HG03342 (cell line): ENCODE results near the gene UBE2L3.
"Not testable (repeated sequence)": the region's sequence is repeated elsewhere in the genome, so short reads cannot be mapped to it uniquely, and the experiment has no call there.

Experiments
- ATAC-seq: cut with Tn5 transposase; IDR thresholded peaks from one replicate; pipeline ENCODE4 v1.9.1; 2021; ENCODE audit warnings: mild to moderate bottlenecking, moderate library complexity; ENCODE audit not compliant: unreplicated experiment

The UBE2L3 gene

DNA sequence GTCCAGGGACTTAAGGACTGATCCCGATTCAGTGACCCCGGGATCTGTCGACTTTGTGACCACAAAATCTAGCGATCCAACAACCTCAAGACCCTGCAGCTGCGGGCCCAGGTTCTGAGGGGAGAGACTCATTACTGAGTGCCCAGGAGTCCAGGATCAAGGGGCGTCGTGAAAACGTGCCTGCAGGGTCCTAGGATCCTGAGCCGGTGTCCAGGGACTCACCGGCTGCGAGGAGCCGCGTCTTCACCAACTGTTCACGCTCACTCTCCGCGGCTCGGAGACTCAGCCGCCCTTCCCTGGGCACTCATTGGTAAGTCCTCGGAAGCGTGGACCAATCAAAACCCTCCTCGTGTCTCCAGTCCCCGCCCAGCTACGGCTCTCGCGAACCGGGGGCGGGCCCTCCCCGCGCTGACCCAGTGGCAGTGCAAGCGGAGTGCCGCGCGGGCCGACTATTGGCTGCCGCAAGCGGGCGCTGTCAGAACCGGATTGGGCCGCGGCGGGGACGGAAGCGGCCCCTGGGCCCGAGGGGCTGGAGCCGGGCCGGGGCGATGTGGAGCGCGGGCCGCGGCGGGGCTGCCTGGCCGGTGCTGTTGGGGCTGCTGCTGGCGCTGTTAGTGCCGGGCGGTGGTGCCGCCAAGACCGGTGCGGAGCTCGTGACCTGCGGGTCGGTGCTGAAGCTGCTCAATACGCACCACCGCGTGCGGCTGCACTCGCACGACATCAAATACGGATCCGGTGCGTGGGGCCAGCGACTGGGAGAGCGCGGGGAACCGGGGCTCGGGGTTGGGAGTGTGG, 74.5 kb downstream of the UBE2L3 start, which contains the start of gene SDF2L1:
TSS of gene SDF2L1 (plus strand) at position 514 of the 795 bp plus-strand sequence. CDS start at position 549, 35 bp downstream.
- ATAC-seq, result peak; percentile 85

DNA sequence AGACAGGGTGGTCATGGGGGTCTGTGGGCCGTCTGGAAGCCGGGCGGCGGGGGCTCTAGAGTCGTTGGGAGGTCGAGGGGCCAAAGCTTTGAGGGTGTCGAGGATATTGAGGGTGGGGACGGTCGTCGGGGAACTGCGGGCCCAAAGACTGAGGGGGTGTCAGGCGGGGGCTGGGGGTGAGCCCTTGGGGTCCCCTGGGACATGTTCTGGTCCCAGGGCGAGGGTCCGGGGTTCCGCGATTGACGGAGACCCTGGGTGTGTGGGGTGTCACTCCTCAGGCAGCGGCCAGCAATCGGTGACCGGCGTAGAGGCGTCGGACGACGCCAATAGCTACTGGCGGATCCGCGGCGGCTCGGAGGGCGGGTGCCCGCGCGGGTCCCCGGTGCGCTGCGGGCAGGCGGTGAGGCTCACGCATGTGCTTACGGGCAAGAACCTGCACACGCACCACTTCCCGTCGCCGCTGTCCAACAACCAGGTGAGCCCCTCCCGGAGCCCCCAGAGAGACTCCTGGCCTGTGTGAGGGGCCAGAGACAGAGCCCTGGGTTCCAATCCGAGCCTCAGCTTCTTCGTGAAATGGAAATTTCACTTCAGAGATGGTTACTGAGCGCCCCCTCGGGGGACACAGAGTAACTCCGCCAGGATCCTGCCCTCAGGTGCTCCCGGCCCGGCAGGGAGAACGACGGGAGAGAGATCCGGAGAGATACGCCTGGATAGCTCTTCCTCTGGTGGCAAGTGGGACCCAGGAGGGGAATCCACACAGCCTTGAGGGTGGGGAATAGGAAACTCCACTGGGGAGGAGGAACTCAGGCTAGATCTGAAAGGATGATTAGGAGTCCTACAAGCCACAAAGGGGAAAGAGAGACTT, 75.3 kb downstream of the UBE2L3 start:
- no peak for ATAC-seq

DNA sequence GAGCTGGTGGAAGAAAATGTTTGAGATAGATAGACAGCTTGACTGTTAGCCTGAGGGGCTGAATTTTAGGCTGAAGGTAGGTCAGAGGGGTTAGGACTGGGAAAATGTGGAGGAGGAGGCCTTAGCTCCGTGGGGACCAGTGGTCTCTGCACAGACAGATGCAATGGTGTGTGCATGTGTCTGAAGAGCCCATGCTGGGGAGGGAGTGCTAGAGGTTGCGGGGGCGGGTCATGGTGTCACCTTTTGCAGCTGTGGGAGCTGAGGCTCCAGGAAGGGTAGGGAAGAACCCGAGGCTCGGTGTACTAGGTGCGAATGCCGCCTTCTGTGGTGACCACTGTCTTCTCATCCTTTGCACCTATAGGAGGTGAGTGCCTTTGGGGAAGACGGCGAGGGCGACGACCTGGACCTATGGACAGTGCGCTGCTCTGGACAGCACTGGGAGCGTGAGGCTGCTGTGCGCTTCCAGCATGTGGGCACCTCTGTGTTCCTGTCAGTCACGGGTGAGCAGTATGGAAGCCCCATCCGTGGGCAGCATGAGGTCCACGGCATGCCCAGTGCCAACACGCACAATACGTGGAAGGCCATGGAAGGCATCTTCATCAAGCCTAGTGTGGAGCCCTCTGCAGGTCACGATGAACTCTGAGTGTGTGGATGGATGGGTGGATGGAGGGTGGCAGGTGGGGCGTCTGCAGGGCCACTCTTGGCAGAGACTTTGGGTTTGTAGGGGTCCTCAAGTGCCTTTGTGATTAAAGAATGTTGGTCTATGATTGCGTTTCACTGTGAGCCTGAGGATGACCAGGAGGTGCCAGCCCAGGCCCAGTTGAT, 76.2 kb downstream of the UBE2L3 start:
- ATAC-seq, result no peak

DNA sequence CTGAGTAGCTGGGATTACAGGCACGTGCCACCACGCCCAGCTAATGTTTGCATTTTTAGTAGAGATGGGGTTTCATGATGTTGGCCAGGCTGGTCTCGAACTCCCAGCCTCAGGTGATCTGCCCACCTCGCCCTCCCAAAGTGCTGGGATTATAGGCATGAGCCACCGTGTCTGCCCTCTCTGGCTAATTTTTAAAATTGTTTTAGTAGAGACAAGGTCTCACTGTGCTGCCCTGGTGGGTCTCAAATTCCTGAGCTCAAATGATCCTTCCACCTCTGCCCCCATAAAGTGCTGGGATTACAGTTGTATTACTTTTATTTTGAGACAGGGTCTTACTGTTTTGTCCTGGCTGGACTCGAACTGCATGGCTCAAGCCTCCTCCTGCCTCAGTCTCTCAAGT, 78.0 kb downstream of the UBE2L3 start:
- not testable (repeated sequence) for ATAC-seq

DNA sequence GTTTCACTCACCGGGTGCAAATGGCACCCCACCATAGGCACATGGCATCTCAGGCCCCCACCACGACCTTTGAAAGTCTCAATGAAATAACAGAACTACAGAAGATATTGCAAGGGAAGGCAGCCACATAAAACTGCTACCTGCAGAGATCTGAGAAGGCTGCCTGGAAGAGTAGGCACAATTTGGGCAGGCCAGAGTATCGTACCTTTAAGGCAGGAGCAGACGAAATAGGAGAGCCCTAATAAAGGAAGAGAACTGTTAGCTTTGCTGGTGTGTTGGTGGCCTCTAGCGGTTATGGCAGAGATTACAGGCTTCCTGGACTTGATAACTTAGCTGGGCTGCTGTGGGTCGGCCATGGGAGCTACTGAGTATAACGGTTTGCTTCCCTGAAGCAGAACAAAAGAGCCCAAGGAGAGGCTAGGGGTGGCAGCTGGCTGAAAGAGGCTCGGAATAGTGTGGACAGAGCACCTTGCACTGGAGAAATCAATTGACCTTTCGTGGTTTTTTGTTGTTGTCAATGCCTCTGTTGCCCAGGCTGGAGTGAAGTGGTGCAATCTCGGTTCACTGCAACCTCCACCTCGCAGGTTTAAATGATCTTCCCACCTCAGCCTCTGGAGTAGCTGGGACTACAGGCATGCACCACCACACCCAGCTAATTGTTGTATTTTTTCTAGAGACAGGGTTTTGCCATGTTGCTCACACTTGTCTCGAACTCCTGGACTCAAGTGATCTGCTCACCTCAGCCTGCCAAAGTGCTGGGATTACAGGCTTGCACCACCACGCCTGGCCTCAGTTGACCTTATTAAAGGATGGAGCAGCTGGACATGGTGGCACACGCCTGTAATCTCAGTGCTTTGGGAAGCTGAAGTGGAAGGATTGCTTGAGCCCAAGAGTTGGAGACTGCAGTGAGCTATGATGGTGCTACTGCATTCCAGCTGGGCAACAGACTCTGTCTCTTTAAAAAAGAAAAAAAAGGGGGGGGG, 79.4 kb downstream of the UBE2L3 start:
- ATAC-seq, result no peak

DNA sequence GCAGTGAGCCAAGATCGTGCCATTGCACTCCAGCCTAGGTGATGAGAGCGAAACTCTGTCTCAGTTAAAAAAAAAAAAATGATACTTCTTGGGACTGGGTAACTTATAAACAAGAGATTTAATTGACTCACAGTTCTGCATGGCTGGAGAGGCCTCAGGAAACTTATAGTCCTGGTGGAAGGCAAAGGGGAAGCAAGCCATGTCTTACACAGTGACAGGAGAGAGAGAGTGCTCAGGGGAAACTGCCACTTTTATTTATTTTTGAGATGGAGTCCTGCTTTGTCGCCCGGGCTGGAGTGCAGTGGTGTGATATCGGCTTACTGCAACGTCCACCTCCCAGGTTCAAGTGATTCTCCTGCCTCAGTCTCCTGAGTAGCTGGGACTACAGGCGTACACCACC, 82.8 kb downstream of the UBE2L3 start:
- ATAC-seq, result no peak

DNA sequence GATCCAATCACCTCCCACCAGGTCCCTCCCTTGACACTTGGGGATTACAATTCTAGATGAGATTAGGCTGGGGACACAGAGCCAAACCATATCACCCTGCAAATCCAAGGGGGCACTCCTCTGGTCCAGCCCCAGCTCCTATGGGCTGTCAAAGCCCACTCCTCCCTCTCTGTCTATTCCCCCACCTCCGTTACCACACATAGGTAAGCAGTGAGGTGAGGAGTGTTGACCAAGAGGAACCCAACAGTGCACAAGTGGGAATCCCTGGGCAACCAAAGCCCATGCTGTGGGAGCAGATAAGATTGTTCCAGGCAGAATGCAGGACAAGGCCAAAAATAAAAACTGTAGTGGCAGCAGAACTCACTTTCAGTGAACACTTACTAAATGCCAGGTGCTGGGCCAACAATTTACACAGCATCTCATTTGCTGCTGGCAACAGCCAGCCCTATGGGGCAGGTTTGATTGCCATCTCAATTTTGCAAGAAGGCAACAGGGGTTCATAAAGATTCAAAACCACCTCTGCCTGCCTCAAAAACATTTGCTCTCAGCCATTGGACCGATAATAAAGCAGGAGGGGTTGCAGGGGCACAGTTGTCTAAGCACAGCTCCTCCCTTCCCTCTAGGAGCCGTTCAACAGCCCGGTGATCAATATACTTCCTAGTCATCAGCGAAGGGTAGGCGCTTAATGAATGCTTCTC, 83.5 kb downstream of the UBE2L3 start:
- no peak for ATAC-seq

DNA sequence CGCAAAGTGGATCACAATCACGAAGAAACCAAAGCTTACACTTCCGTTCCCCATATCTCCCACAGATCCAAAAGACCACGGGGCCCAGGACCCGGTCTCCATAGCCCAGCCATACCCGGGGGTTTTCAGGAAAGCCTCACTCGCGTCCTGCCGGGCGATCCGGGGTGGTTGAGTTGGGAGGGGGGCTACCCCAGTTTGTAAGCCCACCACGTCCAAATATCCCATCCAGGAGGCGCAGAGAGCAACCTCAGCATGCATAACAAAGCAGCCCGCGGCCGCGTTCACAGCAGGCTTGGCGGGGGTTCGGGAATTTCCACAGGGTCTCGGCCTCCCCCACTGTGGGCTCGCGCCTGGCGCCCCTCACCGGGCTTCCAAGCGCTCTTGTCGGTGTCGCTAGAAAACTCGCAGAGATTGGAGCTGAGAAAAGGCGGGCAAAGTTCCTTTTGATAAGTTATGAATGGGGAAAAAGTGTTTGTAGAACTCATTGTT, 84.1 kb downstream of the UBE2L3 start:
- peak; percentile 19 for ATAC-seq

DNA sequence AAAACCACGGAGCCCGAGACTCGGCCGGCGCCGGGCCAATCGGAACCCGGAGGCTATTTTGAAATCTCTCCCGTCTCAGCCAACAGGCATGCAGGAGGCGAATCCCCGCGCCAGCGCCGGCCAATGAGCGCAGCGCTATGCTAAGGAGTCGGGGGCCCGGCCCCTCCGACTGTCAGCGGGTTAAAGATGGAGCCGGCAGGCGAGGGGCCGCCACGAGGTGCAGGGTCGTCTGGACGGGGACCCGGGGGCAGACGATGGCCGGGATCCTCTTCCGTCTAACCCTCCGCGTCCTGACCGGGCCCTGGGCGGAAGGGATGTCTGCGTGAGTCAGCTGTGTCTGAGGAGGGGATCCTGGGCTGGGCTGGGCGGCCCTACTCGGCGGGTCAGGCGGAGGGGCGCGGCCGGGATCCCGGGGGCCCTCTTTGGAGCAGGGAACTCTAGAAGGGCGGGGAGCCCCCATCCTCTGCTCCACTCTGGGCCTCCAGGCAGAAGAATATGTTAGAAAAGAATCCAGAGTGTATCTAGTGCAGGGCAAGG, 84.6 kb downstream of the UBE2L3 start:
- ATAC-seq, result peak; percentile 85

DNA sequence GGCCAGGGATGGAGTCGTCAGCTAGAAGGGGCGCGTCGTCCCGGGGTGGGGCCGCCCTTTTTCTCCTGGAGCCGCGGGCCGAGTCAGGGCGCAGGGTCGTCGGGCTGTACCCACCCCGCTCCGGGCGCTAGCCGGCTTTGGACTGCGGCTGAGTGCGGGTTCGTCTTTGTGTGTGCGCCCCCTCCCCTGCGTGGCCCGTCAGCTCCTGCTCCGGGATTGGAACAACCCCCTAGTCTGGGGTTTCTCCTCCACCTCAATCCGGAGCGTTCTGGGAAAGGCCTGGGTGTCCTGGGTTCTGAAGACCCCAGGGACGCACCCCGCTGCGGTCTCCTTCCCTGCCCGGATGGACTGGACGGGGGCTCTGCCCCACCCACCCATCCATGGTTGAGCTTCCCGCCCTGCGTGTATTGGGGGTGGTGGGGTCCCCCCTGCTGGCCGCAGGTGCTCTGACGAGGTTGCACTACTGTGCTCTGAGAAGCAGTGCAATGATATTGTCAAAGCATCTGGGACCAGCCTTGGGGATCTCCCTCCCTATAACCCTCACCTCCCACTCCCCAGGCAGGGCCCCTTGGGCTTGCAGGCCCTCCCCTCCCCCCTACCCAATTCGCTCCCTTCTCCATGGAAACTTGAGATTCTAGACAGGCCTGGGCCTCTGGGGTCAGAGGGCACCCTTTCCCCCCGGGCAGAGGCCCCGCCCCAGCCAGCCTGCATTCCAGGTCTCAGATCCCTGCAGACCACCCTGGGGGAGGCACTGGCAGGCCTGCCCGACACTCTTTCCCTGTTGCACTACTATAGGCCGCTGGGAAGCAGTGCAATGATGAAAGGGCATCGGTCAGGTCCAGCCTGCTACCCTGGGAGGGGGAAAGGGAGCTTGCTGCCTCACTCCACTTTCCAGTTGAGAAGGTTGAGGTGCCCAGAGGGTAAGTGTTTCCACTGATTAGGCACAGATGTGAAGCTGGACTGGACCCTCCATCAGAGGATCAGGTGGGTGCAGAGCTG, 85.3 kb downstream of the UBE2L3 start:
- peak; percentile 4 for ATAC-seq

DNA sequence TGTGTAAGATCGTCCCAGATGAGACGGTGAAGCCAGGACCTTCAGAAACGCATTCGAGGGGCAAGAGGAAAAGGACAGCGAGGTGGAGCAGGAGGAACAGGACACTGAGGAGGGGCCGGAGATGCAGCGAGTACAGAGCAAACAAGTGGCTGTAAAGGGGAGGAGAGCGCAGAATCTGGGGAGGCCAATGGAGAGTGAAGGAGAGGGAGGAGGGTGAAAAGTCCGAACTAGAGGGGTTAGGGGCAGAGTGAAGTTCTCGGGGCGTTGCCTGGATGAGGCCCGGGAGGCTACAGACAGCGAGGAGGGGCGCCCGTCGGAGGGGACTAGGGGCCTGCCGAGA, 89.5 kb downstream of the UBE2L3 start:
- ATAC-seq, result no peak

DNA sequence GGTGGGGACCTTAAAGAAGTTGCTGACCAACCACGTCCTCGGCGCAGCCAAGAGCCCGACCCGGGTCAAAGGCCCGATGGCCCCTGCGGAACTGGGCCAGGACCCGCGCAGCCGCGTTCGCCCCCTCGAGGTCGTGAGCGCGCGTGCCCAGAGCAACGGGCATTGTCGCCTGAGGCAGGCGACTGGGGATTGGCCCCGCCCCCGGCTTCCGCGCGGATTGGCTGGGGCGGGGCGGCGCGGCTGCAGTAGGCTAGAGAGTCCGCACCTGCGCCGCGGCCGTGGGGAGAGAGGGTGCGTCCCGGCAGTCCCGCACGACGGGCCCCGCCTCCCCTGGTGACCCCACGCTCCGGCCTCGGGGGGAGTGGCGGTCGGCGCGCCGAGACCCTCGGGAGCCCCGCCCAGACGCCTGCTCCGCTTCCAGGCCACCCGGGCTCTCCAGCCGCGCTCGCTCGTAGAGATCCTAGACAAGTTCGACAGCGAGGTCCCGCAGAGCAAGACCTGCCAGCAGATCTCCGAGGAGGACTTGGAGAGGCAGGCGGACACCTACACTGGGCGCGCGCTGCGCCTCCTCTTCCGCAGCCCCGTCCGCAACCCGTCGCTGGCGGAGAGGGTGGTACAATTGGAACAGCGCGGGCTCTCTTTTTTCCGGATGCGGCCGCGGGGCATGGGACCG, 90.0 kb downstream of the UBE2L3 start:
- ATAC-seq, result peak; percentile 56

DNA sequence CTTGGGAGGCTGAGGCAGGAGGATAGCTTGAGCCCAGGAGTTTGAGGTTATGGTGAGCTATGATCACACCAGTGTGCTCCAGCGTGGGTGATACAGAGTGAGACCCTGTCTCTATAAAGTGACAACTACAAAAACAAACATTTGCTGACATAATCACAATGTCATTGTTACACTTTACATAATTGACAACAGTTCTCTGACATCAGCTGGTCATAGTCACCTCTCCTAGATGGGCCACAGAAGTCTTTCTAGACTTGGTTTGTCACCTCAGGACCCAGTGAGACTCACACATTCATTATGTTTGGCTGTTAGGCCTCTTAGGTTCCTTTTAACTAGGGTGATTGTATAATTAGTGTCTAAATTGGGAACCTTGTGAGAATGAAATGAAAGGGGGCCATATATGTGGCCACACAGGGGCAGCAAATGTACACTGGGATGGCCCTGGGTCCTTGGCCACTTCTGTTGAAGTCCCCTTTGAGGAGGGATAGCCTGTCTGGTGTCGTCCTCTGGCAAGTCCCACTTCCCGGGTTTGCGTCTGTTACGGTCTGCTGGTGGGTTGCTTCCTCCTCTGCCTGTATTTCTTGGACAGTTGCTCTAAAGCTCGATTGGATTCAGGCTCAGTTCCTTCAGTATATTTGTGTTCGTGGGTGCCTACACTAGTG, 92.5 kb downstream of the UBE2L3 start:
- no peak for ATAC-seq

DNA sequence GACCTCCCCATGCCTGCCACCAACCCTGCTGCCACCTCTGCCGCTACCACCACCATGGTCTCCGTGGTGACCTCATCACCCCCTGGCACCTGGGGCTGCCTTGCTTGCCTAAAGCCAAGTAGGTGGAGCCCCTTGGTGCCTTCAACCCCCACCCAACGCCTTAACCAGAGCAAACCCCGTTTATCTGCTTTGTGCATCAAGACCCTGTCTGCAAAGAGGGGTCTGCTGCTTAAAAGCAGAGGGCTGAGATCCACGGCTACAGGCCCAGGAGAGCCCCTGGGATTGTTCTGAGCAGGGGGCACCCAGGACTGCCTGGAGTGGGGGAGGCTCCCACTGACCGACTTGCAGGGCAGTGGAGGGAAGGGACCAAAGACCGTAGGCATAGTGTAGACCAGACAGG, 93.4 kb downstream of the UBE2L3 start:
- no peak for ATAC-seq

DNA sequence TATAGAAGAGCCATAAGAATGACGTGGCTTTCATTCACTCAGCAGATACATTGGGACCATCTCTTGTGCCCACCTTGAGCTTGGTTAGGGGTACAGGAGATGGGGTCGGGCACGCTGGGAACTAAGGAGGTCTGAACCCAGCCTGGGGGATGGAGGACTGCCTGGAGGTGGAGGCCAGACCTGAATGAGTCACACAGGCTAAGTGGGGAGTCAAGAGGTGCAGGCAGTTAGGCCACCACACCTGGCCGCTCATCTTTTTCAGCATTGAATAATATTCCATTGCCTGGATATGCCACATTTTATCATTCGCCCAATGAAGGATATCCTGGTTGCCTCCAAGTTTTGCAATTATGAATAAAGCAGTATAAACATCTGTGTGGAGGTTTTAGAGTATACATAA, 94.5 kb downstream of the UBE2L3 start:
- ATAC-seq, result no peak

DNA sequence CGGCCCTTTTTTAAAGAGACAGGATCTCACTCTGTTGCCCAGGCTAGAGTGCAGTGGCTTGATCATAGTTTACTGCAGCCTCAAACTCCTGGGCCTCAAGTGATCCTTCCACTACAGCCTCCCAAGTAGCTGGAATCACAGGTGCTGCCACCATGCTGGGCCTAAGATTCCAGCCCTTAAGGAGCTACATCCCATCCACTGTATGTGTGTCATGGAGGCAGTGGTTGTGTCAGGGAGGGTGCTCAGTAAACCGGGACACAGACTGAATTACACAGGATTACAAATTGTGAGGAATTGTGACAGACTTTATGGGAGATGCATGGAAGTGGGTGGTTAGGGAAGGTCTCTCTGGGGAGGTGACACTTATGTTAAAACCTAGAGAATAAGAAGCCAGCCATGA, 96.2 kb downstream of the UBE2L3 start:
- no peak for ATAC-seq
